ENCODE results near the gene DGKD.
"Not testable (repeated sequence)": the region's sequence is repeated elsewhere in the genome, so short reads cannot be mapped to it uniquely, and the experiment has no call there.

Gene DGKD

GRCh38 chr2:233323851-233324250, 30.4 kb upstream of the DGKD start:
- Histone ChIP-seq H3K4me1 (ENCODE audit: control insufficient read depth, insufficient read depth, low read length, unreplicated experiment) (no peaks in the 10 kb centered on the region), H2AFZ (ENCODE audit: low read length, unreplicated experiment) (no peak overlapping the region), H3K79me2 (ENCODE audit: control insufficient read depth, insufficient read depth, low read length, unreplicated experiment) (no peaks in the 10 kb centered on the region), H3K27me3 (ENCODE audit: insufficient read depth, low read length) (peaks cover 38% of the 10 kb centered on the region), H3K4me3 (ENCODE audit: low read depth, low read length) (no peak overlapping the region), H3K27ac (ENCODE audit: low read depth, low read length) (no peak overlapping the region), H3K36me3 (ENCODE audit: insufficient read depth, low read length) (no peaks in the 10 kb centered on the region)

GRCh38 chr2:233325256-233325655, 29.0 kb upstream of the DGKD start:
- no peaks in the 10 kb centered on the region for H3K79me2 ChIP-seq (ENCODE audit: control insufficient read depth, insufficient read depth, low read length, unreplicated experiment)
- H2AFZ ChIP-seq (ENCODE audit: low read length, unreplicated experiment) = no peak overlapping the region
- peaks cover 24% of the 10 kb centered on the region for H3K27me3 ChIP-seq (ENCODE audit: insufficient read depth, low read length)
- no peaks in the 10 kb centered on the region for H3K4me1 ChIP-seq (ENCODE audit: control insufficient read depth, insufficient read depth, low read length, unreplicated experiment)
- H3K27ac ChIP-seq (ENCODE audit: low read depth, low read length) = no peak overlapping the region
- no peak overlapping the region for H3K4me3 ChIP-seq (ENCODE audit: low read depth, low read length)
- H3K36me3 ChIP-seq (ENCODE audit: insufficient read depth, low read length) = no peaks in the 10 kb centered on the region

GRCh38 chr2:233325814-233326213, 28.5 kb upstream of the DGKD start:
- Histone ChIP-seq H3K27me3 (ENCODE audit: insufficient read depth, low read length) (peaks cover 19% of the 10 kb centered on the region), H3K4me1 (ENCODE audit: control insufficient read depth, insufficient read depth, low read length, unreplicated experiment) (no peaks in the 10 kb centered on the region), H3K4me3 (ENCODE audit: low read depth, low read length) (no peak overlapping the region), H3K27ac (ENCODE audit: low read depth, low read length) (no peak overlapping the region), H3K79me2 (ENCODE audit: control insufficient read depth, insufficient read depth, low read length, unreplicated experiment) (no peaks in the 10 kb centered on the region), H2AFZ (ENCODE audit: low read length, unreplicated experiment) (no peak overlapping the region), H3K36me3 (ENCODE audit: insufficient read depth, low read length) (no peaks in the 10 kb centered on the region)

DNA sequence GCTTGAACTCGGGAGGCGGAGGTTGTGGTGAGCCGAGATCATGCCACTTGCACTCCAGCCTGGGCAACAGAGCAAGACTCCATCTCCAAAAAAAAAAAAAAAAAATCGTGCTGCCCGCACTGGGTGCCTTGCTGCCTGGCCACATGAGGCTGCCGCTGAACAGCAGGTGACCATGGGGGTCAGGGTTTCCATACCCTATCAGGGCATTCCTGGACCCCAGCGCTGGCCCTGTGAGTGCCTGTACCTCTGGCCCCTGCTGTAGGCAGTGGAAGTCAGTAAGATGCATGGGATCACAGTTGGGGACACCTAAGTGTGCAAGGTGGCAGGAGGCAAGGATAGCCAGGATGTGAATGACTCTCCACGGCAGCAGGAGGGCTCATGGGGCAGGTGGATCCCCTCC, 27.8 kb upstream of the DGKD start:
- no peaks in the 10 kb centered on the region for H3K4me1 ChIP-seq (ENCODE audit: control insufficient read depth, insufficient read depth, low read length, unreplicated experiment)
- H2AFZ ChIP-seq (ENCODE audit: low read length, unreplicated experiment) = no peak overlapping the region
- peaks cover 12% of the 10 kb centered on the region for H3K27me3 ChIP-seq (ENCODE audit: insufficient read depth, low read length)

GRCh38 chr2:233328922-233329321, 25.4 kb upstream of the DGKD start:
- no peaks in the 10 kb centered on the region for H3K79me2 ChIP-seq (ENCODE audit: control insufficient read depth, insufficient read depth, low read length, unreplicated experiment)
- H3K27ac ChIP-seq (ENCODE audit: low read depth, low read length) = no peak overlapping the region
- H3K4me3 ChIP-seq (ENCODE audit: low read depth, low read length) = no peak overlapping the region
- no peaks in the 10 kb centered on the region for H3K36me3 ChIP-seq (ENCODE audit: insufficient read depth, low read length)
- H2AFZ ChIP-seq (ENCODE audit: low read length, unreplicated experiment) = no peak overlapping the region
- peaks cover 10% of the 10 kb centered on the region; the same call in 1 of the 2 replicates for H3K27me3 ChIP-seq (ENCODE audit: insufficient read depth, low read length)
- no peaks in the 10 kb centered on the region for H3K4me1 ChIP-seq (ENCODE audit: control insufficient read depth, insufficient read depth, low read length, unreplicated experiment)

More for the DNA sequence above, 27.8 kb upstream of the DGKD start:
- no peaks in the 10 kb centered on the region for H3K36me3 ChIP-seq (ENCODE audit: insufficient read depth, low read length)
- H3K4me3 ChIP-seq (ENCODE audit: low read depth, low read length) = no peak overlapping the region
- H3K79me2 ChIP-seq (ENCODE audit: control insufficient read depth, insufficient read depth, low read length, unreplicated experiment) = no peaks in the 10 kb centered on the region
- no peak overlapping the region for H3K27ac ChIP-seq (ENCODE audit: low read depth, low read length)

GRCh38 chr2:233329489-233330135, 24.7 kb upstream of the DGKD start:
- no peaks in the 10 kb centered on the region for H3K79me2 ChIP-seq (ENCODE audit: control insufficient read depth, insufficient read depth, low read length, unreplicated experiment)
- H3K27me3 ChIP-seq (ENCODE audit: insufficient read depth, low read length) = peaks cover 16% of the 10 kb centered on the region; the same call in 1 of the 2 replicates
- H3K4me3 ChIP-seq (ENCODE audit: low read depth, low read length) = no peak overlapping the region
- H3K36me3 ChIP-seq (ENCODE audit: insufficient read depth, low read length) = no peaks in the 10 kb centered on the region
- H3K4me1 ChIP-seq (ENCODE audit: control insufficient read depth, insufficient read depth, low read length, unreplicated experiment) = no peaks in the 10 kb centered on the region
- H2AFZ ChIP-seq (ENCODE audit: low read length, unreplicated experiment) = no peak overlapping the region
- no peak overlapping the region for H3K27ac ChIP-seq (ENCODE audit: low read depth, low read length)

GRCh38 chr2:233331536-233331935, 22.8 kb upstream of the DGKD start:
- H3K4me3 ChIP-seq (ENCODE audit: low read depth, low read length) = no peak overlapping the region
- H2AFZ ChIP-seq (ENCODE audit: low read length, unreplicated experiment) = no peak overlapping the region
- no peaks in the 10 kb centered on the region for H3K36me3 ChIP-seq (ENCODE audit: insufficient read depth, low read length)
- no peaks in the 10 kb centered on the region for H3K79me2 ChIP-seq (ENCODE audit: control insufficient read depth, insufficient read depth, low read length, unreplicated experiment)
- H3K4me1 ChIP-seq (ENCODE audit: control insufficient read depth, insufficient read depth, low read length, unreplicated experiment) = no peaks in the 10 kb centered on the region
- H3K27ac ChIP-seq (ENCODE audit: low read depth, low read length) = no peak overlapping the region
- H3K27me3 ChIP-seq (ENCODE audit: insufficient read depth, low read length) = peaks cover 22% of the 10 kb centered on the region; the same call in 1 of the 2 replicates

- no peaks in the 10 kb centered on the region for H3K36me3 ChIP-seq (ENCODE audit: insufficient read depth, low read length)
- no peaks in the 10 kb centered on the region for H3K4me1 ChIP-seq (ENCODE audit: control insufficient read depth, insufficient read depth, low read length, unreplicated experiment)
- no peaks in the 10 kb centered on the region for H3K79me2 ChIP-seq (ENCODE audit: control insufficient read depth, insufficient read depth, low read length, unreplicated experiment)
- H3K4me3 ChIP-seq (ENCODE audit: low read depth, low read length) = no peak overlapping the region
- no peak overlapping the region for H3K27ac ChIP-seq (ENCODE audit: low read depth, low read length)
- H3K27me3 ChIP-seq (ENCODE audit: insufficient read depth, low read length) = peaks cover 22% of the 10 kb centered on the region; the same call in 1 of the 2 replicates
- no peak overlapping the region for H2AFZ ChIP-seq (ENCODE audit: low read length, unreplicated experiment)
These were observed 22.2 kb upstream of the DGKD start for GRCh38 chr2:233332125-233332524.

DNA sequence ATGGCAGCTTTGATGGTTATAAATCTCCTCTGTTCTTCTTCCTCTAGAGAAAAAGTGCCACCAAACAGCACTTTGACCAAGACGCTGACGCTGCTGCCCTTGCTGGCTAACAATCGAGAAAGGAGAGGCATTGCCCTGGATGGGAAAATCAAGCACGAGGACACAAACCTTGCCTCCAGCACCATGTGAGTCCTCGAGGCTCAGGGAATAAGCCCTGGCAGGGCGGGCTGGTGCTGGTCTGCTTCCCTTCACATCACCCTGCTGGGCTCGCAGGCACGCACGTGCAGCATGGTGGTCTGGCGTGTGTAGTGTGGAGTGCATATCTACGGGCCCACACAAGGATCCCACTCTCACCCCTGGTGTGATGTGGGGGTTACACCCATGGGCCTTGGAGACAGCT, 19.4 kb upstream of the DGKD start:
- H2AFZ ChIP-seq (ENCODE audit: low read length, unreplicated experiment) = no peak overlapping the region
- H3K4me1 ChIP-seq (ENCODE audit: control insufficient read depth, insufficient read depth, low read length, unreplicated experiment) = no peaks in the 10 kb centered on the region
- peaks cover 36% of the 10 kb centered on the region for H3K27me3 ChIP-seq (ENCODE audit: insufficient read depth, low read length)
- no peak overlapping the region for H3K4me3 ChIP-seq (ENCODE audit: low read depth, low read length)
- H3K36me3 ChIP-seq (ENCODE audit: insufficient read depth, low read length) = no peaks in the 10 kb centered on the region
- H3K79me2 ChIP-seq (ENCODE audit: control insufficient read depth, insufficient read depth, low read length, unreplicated experiment) = no peaks in the 10 kb centered on the region
- no peak overlapping the region for H3K27ac ChIP-seq (ENCODE audit: low read depth, low read length)

- not testable (repeated sequence) for H3K27ac ChIP-seq (ENCODE audit: low read depth, low read length); H2AFZ ChIP-seq (ENCODE audit: low read length, unreplicated experiment); H3K4me1 ChIP-seq (ENCODE audit: control insufficient read depth, insufficient read depth, low read length, unreplicated experiment); H3K79me2 ChIP-seq (ENCODE audit: control insufficient read depth, insufficient read depth, low read length, unreplicated experiment); H3K4me3 ChIP-seq (ENCODE audit: low read depth, low read length); H3K36me3 ChIP-seq (ENCODE audit: insufficient read depth, low read length)
- peaks cover 36% of the 10 kb centered on the region for H3K27me3 ChIP-seq (ENCODE audit: insufficient read depth, low read length)
These were observed 18.2 kb upstream of the DGKD start for GRCh38 chr2:233336091-233336490.

GRCh38 chr2:233336541-233336940, 17.8 kb upstream of the DGKD start:
- no peak overlapping the region for H2AFZ ChIP-seq (ENCODE audit: low read length, unreplicated experiment)
- H3K27ac ChIP-seq (ENCODE audit: low read depth, low read length) = no peak overlapping the region
- no peaks in the 10 kb centered on the region for H3K4me1 ChIP-seq (ENCODE audit: control insufficient read depth, insufficient read depth, low read length, unreplicated experiment)
- no peaks in the 10 kb centered on the region for H3K36me3 ChIP-seq (ENCODE audit: insufficient read depth, low read length)
- no peaks in the 10 kb centered on the region for H3K79me2 ChIP-seq (ENCODE audit: control insufficient read depth, insufficient read depth, low read length, unreplicated experiment)
- no peak overlapping the region for H3K4me3 ChIP-seq (ENCODE audit: low read depth, low read length)
- H3K27me3 ChIP-seq (ENCODE audit: insufficient read depth, low read length) = peaks cover 36% of the 10 kb centered on the region

Measured in ACC112 (cell line).